Tibial nerve (tissue), 4 donors: Measurements from ENCODE around the gene GTF3C1.

ENCODE experiments used
- EP300 ChIP-seq, 2 donors: sonication (generic); formaldehyde crosslinking; IDR thresholded peaks; one replicate each; pipeline ENCODE4 v1.6.1; 2017; ENCODE audit warnings: antibody characterized with exemption in 2 of 2, mild to moderate bottlenecking in 1 of 2
- POLR2A ChIP-seq, 2 donors: fragments of 450-650 bp; IDR thresholded peaks; one replicate each; pipeline ENCODE4 v1.6.1; 2017; ENCODE audit warnings: antibody characterized with exemption in 2 of 2, mild to moderate bottlenecking in 2 of 2, moderate library complexity in 2 of 2
- TF ChIP-seq, protein P1 (sequence below), 5 experiments: fragments of 200-600 bp in 3 of 5; fragments of 450-650 bp in 2 of 5; sonication (generic) in 3 of 5; IDR thresholded peaks; one replicate each; pipeline ENCODE4 v1.5.1; 2016 to 2019; ENCODE audit warnings: antibody characterized with exemption in 5 of 5, mild to moderate bottlenecking in 3 of 5, moderate library complexity in 2 of 5

DNA sequence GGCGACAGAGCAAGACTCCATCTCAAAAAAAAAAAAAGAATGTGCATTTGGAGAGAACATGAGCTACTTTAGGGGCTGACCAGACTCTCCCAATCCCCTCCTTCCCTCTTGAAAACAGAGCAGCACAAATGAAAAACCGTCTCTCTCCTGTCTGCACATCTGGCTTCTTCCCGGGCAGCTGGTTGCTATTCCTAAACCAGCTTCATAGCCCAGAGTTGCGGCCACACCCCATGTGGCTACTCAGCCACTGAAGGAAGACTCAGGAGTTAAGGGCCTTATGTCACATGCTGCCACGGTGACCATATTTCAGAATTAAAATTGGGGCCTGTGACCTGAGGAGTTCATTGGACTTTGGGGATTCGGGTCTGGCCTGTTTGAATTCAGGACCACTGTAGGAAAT is 48.5 kb upstream of the GTF3C1 start:
- TF ChIP-seq, protein P1, sequence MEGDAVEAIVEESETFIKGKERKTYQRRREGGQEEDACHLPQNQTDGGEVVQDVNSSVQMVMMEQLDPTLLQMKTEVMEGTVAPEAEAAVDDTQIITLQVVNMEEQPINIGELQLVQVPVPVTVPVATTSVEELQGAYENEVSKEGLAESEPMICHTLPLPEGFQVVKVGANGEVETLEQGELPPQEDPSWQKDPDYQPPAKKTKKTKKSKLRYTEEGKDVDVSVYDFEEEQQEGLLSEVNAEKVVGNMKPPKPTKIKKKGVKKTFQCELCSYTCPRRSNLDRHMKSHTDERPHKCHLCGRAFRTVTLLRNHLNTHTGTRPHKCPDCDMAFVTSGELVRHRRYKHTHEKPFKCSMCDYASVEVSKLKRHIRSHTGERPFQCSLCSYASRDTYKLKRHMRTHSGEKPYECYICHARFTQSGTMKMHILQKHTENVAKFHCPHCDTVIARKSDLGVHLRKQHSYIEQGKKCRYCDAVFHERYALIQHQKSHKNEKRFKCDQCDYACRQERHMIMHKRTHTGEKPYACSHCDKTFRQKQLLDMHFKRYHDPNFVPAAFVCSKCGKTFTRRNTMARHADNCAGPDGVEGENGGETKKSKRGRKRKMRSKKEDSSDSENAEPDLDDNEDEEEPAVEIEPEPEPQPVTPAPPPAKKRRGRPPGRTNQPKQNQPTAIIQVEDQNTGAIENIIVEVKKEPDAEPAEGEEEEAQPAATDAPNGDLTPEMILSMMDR (IDR thresholded peaks at IDR 0.05), result no peak
- TF ChIP-seq EP300 (IDR thresholded peaks at IDR 0.05) (no peak), POLR2A (IDR thresholded peaks at IDR 0.05) (no peak)
